Vagina (tissue), 2 donors: ENCODE measurements around the gene UBL3. TPM values are rescaled to one million over a fixed set of nuclear protein-coding genes. Genes with fewer than 3 reads are reported as not detected.

Experiments
- DNase-seq, 2 donors: peaks; one replicate each; pipeline ENCODE4 v3.0.0-alpha.2; 2017; ENCODE audit errors: extremely low spot score in 2 of 2
- H3K27ac ChIP-seq: fragments of 200-600 bp; sonication (generic); one replicate; pipeline ENCODE4 v1.5.1; 2019
- H3K27me3 ChIP-seq: fragments of 200-600 bp; sonication (generic); one replicate; pipeline ENCODE4 v1.5.1; 2019
- H3K36me3 ChIP-seq, 2 donors: fragments of 200-600 bp; sonication (generic); one replicate each; pipeline ENCODE4 v1.5.1; 2017 to 2019
- H3K4me1 ChIP-seq: fragments of 200-600 bp; sonication (generic); one replicate; pipeline ENCODE4 v1.5.1; 2019
- H3K4me3 ChIP-seq, 2 donors: fragments of 200-600 bp; sonication (generic); 1 replicate in 1 of 2; 2 replicates in 1 of 2; pipeline ENCODE4 v1.5.1; 2016 to 2019
- H3K9me3 ChIP-seq: fragments of 200-600 bp; sonication (generic); one replicate; pipeline ENCODE4 v1.5.1; 2019
- POLR2A ChIP-seq, 2 donors: fragments of 450-650 bp; IDR thresholded peaks; one replicate each; pipeline ENCODE4 v1.6.1; 2017; ENCODE audit warnings: antibody characterized with exemption in 2 of 2, mild to moderate bottlenecking in 2 of 2, moderate library complexity in 2 of 2
- POLR2AphosphoS5 ChIP-seq, 2 donors: sonication (generic); formaldehyde crosslinking; IDR thresholded peaks; one replicate each; pipeline ENCODE4 v1.9.0; 2017; ENCODE audit warnings: antibody characterized with exemption in 2 of 2, mild to moderate bottlenecking in 2 of 2, low read depth in 1 of 2; ENCODE audit not compliant: insufficient read depth in 1 of 2
- intact Hi-C: fragments of 100-400 bp; cut with DNase I; formaldehyde crosslinking; loops from one replicate; pipeline ENCODE4 v1.15.1; 2023
- total RNA-seq: library from RNA; depleted of rRNA; stranded (reverse); fragments of >200 nt; gene quantifications from one replicate; pipeline ENCODE4 v1.2.3, GENCODE V29; 2016
- TF ChIP-seq, protein P1 (sequence below), 3 experiments: fragments of 450-650 bp in 2 of 3; fragments of 200-600 bp in 1 of 3; sonication (generic) in 1 of 3; IDR thresholded peaks; one replicate each; pipeline ENCODE4 v1.5.1; 2017 to 2019; ENCODE audit warnings: antibody characterized with exemption in 3 of 3, mild to moderate bottlenecking in 2 of 3, moderate library complexity in 2 of 3

UBL3 gene
- total RNA-seq, 1 donor from 2014 or later, result 33.4 TPM

DNA sequence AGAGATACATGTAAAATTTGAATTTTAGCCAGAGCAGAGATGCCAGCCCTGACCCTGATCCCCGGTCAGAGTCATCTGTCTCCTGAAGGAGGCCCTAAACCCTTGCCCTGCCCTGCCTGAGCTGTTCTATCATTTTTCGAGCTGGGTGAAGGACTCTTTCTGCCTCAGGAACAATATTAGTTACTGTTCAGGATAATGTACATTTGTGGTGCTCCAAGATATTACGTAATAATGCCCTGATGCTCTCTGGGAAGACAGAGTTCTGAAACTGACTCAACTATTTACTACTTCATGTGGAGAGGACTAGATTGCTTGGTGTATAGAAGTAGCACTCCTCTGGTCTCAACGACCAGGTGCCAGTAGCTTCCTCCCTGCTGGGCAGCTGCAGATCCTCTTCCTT lies 37.9 kb upstream of the UBL3 start:
- Histone ChIP-seq H3K27me3 (no peaks in the 10 kb centered on the region), H3K27ac (no peak overlapping the region), H3K9me3 (no peaks in the 10 kb centered on the region), H3K4me1 (no peaks in the 10 kb centered on the region), H3K4me3 (no peak overlapping the region), H3K36me3 (no peaks in the 10 kb centered on the region)
- intact Hi-C loops, result no loop called here
- no peak for TF ChIP-seq POLR2A (IDR thresholded peaks at IDR 0.05)
- TF ChIP-seq POLR2AphosphoS5 (IDR thresholded peaks at IDR 0.05; ENCODE audit: insufficient read depth in 1 of 2, low read depth in 1 of 2), result no peak
- DNase-seq, result no peak

DNA sequence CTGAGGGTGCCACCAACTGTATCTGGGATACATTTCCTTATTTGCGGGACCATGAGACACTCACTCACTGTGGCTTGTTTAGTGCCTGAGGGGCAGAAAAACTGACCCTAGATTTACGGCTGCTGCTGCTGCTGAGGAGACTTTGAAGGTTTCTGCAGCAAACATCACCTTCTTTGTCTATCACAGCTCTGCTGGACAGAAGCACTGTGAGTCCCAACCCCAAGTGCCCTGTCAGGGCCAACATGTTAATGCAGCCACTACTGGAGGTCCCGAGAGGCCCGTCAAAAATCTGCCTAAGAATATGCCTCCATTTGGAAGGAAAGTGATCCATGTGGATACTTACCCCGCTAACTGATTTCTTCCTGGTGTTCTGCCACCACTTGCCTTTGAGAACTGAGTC lies 37.3 kb upstream of the UBL3 start:
- no peak overlapping the region for H3K27ac ChIP-seq
- H3K4me1 ChIP-seq, result no peaks in the 10 kb centered on the region
- no peaks in the 10 kb centered on the region for H3K36me3 ChIP-seq
- DNase-seq, result no peak
- TF ChIP-seq, protein P1, sequence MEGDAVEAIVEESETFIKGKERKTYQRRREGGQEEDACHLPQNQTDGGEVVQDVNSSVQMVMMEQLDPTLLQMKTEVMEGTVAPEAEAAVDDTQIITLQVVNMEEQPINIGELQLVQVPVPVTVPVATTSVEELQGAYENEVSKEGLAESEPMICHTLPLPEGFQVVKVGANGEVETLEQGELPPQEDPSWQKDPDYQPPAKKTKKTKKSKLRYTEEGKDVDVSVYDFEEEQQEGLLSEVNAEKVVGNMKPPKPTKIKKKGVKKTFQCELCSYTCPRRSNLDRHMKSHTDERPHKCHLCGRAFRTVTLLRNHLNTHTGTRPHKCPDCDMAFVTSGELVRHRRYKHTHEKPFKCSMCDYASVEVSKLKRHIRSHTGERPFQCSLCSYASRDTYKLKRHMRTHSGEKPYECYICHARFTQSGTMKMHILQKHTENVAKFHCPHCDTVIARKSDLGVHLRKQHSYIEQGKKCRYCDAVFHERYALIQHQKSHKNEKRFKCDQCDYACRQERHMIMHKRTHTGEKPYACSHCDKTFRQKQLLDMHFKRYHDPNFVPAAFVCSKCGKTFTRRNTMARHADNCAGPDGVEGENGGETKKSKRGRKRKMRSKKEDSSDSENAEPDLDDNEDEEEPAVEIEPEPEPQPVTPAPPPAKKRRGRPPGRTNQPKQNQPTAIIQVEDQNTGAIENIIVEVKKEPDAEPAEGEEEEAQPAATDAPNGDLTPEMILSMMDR (IDR thresholded peaks at IDR 0.05), result no peak
- TF ChIP-seq POLR2AphosphoS5 (IDR thresholded peaks at IDR 0.05; ENCODE audit: insufficient read depth in 1 of 2, low read depth in 1 of 2), result no peak
- no peak for TF ChIP-seq POLR2A (IDR thresholded peaks at IDR 0.05)
- intact Hi-C loops, result no loop called here
- no peaks in the 10 kb centered on the region for H3K9me3 ChIP-seq
- H3K27me3 ChIP-seq, result no peaks in the 10 kb centered on the region
- H3K4me3 ChIP-seq, result no peak overlapping the region

DNA sequence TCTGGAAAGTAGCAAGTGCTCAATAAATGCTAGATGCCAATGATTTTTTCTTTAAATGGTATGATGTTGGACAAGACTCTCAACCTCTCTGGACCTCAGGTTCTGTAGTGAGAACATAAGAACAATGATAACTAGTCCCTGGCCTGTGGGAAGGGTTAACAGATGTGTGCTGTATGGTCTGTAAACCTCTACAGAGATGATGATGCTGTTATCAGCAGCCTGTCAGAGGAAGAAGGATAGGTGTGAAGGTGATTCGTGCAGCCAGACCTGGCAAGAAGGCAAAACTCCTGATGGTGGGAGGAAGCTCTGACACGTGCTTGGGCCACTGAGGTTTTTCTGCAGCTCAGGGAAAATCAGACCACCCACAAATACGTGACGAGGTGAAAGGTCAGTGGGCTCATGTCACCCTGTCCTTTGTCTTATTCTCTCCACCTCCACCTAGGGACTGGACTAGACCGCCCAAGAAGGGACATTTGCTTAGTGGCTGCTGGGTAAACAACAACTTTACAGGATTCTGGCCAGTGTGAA lies 36.7 kb upstream of the UBL3 start:
- Histone ChIP-seq H3K9me3 (no peaks in the 10 kb centered on the region), H3K27me3 (no peaks in the 10 kb centered on the region), H3K4me3 (no peak overlapping the region), H3K4me1 (no peaks in the 10 kb centered on the region), H3K27ac (no peak overlapping the region), H3K36me3 (no peaks in the 10 kb centered on the region)
- intact Hi-C loops, result no loop called here
- DNase-seq, result no peak
- no peak for TF ChIP-seq POLR2A (IDR thresholded peaks at IDR 0.05)

DNA sequence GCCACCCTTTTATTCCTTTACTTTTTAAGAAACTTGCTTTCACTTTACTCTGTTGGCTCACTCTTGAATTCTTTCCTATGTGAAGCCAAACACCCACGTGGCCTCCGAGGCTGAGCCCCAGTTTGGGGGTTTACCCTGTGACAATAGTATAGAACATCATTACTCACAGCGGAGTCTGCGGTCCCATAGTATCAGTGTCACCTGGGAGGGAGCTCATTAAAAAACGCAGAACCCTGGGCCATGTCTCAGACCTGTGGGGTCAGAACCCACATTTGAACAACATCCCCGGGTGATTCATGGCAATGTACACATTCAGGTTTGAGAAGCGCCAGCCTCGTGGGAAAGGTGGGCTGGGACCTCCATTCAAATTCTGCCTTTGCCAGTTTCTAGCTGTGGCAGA lies 36.0 kb upstream of the UBL3 start:
- Histone ChIP-seq H3K27ac (no peak overlapping the region), H3K27me3 (no peaks in the 10 kb centered on the region), H3K9me3 (no peaks in the 10 kb centered on the region), H3K4me1 (no peaks in the 10 kb centered on the region), H3K4me3 (no peak overlapping the region), H3K36me3 (no peaks in the 10 kb centered on the region)
- TF ChIP-seq POLR2AphosphoS5 (IDR thresholded peaks at IDR 0.05; ENCODE audit: insufficient read depth in 1 of 2, low read depth in 1 of 2) (no peak), POLR2A (IDR thresholded peaks at IDR 0.05) (no peak)
- TF ChIP-seq, protein P1 (IDR thresholded peaks at IDR 0.05), result no peak
- intact Hi-C loops, result no loop called here
- no peak for DNase-seq

DNA sequence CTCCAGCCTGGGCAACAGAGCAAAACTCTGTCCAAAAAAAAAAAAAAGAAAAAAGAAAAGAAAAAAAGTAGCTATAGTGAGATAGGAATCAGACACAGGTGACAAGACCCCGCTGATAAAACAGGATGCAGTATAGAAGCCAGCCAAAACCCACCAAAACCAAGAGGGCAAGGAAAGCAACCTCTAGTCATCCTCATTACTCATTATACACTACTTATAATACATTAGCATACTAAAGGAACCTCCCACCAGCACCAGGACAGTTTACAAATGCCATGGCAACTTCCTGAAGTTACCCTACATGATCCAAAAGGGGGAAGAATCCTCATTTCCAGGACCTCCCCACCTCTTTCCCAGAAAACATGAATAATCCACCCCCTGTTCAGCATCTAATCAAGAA lies 35.6 kb upstream of the UBL3 start:
- DNase-seq, result no peak
- H3K4me3 ChIP-seq, result no peak overlapping the region
- H3K9me3 ChIP-seq, result no peaks in the 10 kb centered on the region
- H3K36me3 ChIP-seq, result no peaks in the 10 kb centered on the region
- H3K27me3 ChIP-seq, result no peaks in the 10 kb centered on the region
- TF ChIP-seq POLR2AphosphoS5 (IDR thresholded peaks at IDR 0.05; ENCODE audit: insufficient read depth in 1 of 2, low read depth in 1 of 2) (no peak), POLR2A (IDR thresholded peaks at IDR 0.05) (no peak)
- TF ChIP-seq, protein P1 (IDR thresholded peaks at IDR 0.05), result no peak
- no peaks in the 10 kb centered on the region for H3K4me1 ChIP-seq
- intact Hi-C loops, result no loop called here
- H3K27ac ChIP-seq, result no peak overlapping the region

DNA sequence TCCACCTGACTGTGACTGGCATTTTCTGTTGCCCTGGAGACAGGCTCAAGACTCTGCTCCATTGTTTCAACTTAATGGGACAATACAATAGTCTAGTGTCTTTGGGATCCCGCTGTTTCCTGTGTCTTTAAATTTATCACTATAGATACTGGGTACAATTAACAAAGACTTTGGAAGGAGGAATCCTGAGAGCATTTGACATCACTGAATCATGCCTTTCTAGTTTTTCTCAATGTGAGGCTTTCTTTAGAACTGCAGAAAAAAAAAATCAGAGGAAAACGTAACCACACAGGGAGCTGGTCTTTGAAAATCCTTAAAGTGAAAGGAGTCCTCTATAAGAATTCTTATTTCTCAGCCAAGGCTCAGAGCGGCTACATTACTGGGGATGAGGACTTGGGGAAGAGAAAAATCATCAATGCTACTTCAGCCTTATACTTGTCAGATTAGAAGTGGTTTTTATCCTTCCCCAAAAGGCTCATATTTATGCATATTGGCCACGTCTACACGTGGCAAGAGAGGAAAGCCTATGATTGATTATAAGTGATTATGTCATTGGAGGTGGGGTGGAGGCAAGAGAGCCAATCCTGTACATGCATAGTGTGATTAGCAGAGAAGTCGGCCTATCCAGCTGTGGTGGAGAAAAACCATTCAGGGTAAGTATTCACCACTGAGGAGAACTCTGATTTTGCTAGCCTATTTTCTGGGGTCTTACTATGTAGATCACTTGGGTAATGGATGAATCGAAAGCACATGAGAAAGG lies 34.4 kb upstream of the UBL3 start:
- no peak for DNase-seq
- TF ChIP-seq POLR2AphosphoS5 (IDR thresholded peaks at IDR 0.05; ENCODE audit: insufficient read depth in 1 of 2, low read depth in 1 of 2), result no peak
- TF ChIP-seq, protein P1 (IDR thresholded peaks at IDR 0.05), result no peak
- no peak for TF ChIP-seq POLR2A (IDR thresholded peaks at IDR 0.05)
- Histone ChIP-seq H3K36me3 (no peaks in the 10 kb centered on the region), H3K4me1 (no peaks in the 10 kb centered on the region), H3K27me3 (no peaks in the 10 kb centered on the region), H3K27ac (no peak overlapping the region), H3K4me3 (no peak overlapping the region), H3K9me3 (no peaks in the 10 kb centered on the region)
- intact Hi-C loops, result no loop called here
